Measurements from ENCODE around the gene THPO. TPM values are rescaled to one million over a fixed set of nuclear protein-coding genes. Genes with fewer than 3 reads are reported as not detected.

THPO gene
- total RNA-seq, 1 donor, result not detected

DNA sequence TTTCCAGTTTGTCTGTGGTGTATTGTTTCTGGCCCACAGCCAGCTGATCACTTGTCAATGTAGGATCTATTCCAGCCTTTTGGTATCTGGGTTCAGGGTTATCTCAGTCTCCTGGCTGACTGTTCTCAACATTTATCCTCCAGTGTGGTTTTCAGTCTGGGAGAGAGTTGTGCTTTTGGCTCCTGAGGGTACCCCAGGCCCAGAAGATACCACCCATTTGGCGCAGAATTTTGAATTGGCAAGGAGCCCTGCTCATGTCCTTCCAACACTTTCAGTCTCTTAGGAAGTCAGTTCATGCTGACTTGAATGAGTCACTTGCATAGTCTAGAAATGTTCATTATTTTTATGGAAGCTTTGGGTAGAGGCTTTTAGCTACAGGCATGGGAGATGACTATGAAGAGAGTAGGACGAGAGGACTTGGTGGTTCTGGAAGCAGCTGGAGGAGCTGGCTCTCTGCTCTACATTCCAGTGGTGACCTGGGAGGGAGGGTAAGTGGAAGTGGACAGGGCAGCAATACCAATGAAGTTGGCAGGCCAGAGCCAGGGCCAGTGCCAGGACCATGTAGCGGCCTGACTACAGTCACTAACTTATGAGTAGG, 9.3 kb downstream of the THPO start:
- no peak for DNase-seq (ENCODE audit: low read depth in 2 of 3, low spot score in 2 of 3)

DNA sequence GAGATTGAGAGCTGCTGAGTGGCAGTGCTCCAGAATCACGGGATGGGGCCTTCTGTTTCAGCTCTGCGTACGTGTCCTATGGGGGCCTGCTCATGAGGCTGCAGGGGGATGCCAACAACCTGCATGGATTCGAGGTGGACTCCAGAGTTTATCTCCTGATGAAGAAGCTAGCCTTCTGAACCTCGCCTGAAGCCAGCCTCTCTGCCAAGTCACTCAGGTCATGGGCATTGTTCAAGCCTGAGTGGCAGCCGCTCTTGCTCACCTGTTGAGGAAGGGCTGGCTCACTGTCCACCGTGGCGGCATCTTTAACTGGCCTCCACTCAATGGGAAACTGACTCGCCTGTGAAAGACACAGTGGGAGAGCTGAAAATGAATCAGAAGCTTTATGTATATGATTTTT, 9.9 kb downstream of the THPO start:
- DNase-seq (ENCODE audit: low read depth in 2 of 3, low spot score in 2 of 3), result no peak

DNA sequence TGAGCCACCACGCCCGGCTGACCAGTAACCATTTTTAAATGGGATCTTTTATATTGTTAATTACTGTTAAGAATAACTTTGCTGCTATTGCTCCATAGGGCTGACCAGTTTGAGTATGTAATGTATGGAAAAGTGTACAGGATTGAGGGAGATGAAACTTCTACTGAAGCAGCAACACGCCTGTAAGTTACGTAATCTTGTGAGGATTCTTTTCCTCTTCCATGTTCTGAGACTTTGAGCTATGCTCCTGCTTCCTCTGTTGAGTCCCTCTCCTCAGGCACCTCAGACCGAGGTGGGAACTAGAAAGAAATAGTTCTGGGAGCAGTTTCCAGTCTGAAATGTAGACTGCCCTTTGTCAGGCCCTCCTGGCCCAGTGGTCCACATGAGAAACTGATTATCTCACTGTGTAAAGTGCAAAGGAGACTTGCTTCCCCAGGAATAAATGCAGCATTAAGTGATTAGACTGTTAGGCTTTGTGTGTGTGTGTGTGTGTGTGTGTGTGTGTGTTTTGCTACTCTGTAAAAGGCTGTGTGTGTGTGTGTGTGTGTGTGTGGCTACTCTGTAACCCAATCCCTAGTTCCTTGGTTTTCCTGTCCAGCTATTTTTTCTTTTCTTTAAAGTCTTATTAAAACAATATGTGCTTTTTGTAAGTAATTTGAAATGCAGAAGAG, 11.3 kb downstream of the THPO start:
- no peak for DNase-seq (ENCODE audit: low read depth in 2 of 3, low spot score in 2 of 3)

DNA sequence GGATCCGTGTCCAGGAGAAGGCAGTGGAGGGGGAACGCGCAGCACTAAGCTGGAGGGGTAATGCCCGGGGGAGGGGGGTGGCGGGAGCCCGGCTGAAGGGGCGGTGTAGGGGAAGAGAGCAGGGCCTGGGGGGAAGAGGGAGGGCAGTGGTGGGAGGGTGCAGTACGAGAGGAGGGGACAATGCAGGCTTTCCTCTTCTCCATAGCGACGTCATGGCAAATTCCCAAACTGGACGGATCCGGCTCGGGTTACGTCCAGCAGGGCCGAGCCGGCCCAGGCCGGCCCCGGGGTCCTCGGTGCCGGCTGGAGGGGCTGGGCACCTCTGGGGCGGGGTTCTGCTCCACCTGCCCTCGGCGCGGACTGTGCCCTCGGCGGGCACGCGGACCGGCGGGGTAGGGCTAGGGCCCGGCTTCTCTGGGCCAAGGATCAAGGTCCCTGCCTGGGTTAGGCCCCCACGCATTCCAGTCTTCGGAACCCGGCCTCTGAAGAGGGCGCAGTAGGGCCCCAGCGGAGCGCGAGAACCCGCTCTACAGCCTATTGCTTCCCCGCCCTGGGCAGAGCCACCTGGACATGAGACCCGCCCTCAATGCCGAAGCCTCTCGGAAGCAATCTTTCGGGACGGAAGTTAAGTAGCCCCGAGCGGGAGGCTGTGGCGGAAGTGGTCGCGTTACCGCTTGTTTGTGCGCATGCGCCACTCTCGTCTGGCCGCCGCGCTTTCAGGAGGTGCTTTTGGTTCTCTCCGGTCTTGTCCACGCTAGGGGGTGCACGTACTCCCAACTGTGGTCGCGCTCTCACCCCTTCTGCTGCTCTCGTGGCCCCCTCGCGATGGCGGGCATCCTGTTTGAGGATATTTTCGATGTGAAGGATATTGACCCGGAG, 15.1 kb downstream of the THPO start:
- DNase-seq (ENCODE audit: low read depth in 2 of 3, low spot score in 2 of 3), result peak; percentile 85 to 97 (median 96)

DNA sequence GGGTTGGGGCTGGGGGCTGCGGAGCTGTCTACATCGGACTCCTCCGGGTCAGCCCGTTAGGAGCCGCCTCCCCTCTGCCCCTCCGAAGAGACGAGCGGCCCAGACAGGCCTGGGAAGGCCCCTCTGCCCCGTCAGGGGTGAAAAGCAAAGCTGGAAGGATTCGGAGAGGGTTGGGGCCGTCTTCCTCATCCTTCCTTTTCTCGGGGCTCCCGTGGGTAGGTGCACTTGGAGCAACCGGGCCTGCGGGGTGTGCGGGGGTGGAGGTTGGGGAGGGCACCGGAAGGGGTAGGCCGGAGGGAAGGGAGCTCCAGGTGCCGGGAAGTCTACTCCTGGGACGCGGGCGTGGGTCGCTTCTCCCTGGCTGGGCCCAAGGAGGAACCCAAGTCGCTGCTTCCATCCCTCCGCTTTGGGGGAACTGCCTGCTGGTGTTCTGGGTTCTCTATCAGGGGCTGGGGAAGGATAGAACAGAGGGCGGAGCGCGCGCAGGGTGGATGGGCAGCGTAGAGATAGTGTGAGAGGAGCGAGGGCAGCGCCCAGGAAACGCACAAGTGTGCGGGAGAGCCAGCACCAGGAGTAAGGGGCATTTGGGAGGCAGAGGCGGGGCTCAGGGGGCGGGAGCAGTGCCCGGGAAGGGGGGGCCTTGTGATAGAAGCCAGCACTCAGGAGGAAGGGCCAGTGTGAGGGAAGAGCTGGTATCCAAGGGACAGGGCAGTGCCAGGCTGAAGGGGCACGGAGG, 15.9 kb downstream of the THPO start:
- peak; percentile 19 to 43 (median 28) for DNase-seq (ENCODE audit: low read depth in 2 of 3, low spot score in 2 of 3)

DNA sequence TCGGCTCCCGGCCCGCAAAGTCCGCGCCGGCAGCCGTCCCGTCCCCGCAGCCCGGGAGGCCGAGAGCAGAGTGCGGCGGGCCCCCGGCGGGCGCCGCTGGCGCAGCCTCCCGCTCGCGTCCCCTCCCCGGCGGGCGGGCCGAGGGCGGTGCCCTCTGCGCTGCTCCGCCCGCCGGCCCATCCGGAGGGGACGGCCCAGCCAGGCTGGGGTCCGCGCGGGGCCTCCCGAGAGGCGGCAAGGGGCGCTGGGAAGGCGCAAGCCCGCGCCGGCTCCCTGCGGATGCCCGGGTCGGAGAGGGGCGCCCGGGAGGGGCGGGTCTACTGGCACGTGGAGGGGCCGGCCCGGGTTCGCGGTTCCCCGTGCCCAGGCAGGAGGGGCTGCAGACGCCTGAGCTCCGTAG, 16.5 kb downstream of the THPO start, which contains the start of the genes CLCN2 and POLR2H:
Gene CLCN2, minus strand, starts transcription at position 74 of the 400 bp plus-strand sequence. CDS start 126 bp downstream, outside the sequence.
Gene POLR2H, plus strand, starts transcription at position 179 of the 400 bp plus-strand sequence. CDS start 1,783 bp downstream, outside the sequence.
- DNase-seq (ENCODE audit: low read depth in 2 of 3, low spot score in 2 of 3), result peak in 1 of 3 donors; percentile 20

DNA sequence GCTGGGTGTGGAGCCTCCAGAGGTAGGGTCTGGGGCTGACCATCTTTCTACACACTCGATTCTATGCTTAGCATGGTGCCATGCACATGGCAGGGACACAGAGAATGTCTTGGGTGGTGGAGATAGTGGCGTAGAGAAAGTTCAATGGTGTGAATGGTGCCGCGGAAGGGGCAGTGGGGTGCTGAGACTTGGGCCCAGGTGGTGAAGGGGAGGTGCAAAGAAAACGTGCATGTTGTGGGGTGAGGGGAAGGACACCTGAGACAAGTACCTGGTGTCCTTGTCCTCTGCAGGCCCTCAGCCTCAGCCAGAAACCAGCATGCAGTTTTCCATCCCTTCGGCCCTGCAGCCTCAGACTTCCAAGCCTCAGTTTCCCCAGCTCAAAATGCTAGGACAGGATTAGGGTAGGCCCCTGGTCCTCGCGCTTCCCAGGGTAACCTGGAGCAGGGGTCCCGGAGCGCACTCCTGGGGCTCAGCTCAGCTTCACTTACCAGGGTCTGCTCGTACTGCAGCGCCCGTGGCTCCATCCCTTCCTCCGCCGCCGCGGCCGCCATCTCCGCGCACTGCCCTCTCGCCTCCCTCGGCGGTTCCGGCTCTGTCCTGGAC, 17.0 kb downstream of the THPO start:
- no peak for DNase-seq (ENCODE audit: low read depth in 2 of 3, low spot score in 2 of 3)

DNA sequence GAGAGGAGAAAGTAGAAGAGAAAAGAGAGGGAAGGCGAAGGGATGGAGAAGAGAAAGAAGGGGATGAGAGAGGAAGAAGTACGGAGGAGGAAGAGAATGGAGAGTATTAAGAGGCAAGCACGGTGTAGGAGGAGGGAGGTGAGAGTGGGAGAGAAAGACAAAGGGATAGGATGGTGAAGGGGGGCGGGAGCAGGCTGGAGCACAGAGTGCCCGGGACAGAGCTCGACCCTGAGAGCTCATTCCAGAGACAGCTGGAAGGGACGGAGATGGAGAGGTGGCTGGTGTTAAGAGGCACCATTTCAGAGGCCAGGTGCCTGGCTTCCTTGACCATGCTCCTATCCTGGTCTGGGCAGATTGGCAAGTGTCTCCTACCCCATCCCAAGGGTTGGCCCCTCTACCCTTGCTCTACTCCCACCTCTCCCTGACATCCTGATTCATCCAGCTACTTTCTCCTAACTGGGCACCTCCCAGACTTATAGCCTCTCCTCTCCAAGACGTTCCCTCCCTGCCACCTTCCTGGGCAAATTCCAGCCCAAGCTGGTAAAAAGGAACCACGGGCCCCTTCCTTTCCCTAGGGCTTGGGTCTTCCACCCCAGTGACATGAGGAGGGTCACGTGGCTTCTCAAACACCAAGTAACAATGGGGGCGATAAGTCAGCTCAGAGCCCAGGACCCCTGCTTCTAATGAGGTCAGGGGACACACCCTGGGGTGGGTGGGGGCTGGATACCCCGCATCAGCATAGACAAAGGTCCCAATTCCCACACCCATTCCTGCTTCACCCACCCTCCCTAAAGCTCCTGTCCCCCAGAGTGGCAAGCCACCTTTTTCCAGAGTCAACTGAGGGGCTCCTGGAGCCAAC, 17.7 kb downstream of the THPO start:
- DNase-seq (ENCODE audit: low read depth in 2 of 3, low spot score in 2 of 3), result no peak

DNA sequence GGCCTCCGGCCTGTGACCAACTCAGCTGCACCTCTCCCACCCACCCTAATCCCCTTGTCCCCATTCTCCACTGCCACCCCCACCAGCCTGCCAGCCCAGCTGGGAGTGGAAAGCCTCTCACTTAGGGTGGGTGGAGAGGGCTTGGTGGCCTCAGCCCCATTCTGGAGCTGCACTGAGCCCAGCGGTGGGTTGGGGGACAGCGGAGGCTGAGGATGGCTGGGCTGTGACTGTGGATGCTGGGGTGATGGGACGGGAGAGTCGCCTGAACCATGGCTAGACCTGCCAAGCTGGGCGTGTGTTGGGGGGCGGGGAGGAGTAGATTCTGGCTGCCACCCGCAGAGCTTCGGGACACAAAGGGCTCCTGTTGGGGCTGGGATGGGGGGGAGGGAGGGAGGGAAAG, 18.4 kb downstream of the THPO start:
- no peak for DNase-seq (ENCODE audit: low read depth in 2 of 3, low spot score in 2 of 3)

DNA sequence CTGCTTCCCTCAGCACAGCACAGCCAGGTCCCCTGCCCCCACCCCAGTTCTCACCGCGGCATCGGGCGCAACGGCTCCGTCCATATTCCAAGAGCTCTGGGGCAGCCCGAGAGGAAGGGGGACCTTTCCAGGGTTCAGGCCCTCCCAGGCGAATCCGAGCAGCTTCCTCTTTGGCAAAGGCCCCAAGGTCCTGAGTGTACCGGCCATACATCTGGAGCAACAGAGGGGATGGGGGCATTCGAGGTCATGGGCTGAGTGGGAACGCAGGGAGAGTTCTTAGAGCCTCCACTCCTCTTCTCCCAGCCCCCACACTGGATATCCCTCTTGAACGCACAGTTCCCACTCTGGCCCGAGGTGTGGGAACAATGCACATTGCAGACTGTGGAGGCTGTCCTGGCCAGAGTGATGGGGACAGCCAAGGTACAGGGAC, 19.1 kb downstream of the THPO start:
- DNase-seq (ENCODE audit: low read depth in 2 of 3, low spot score in 2 of 3), result no peak

DNA sequence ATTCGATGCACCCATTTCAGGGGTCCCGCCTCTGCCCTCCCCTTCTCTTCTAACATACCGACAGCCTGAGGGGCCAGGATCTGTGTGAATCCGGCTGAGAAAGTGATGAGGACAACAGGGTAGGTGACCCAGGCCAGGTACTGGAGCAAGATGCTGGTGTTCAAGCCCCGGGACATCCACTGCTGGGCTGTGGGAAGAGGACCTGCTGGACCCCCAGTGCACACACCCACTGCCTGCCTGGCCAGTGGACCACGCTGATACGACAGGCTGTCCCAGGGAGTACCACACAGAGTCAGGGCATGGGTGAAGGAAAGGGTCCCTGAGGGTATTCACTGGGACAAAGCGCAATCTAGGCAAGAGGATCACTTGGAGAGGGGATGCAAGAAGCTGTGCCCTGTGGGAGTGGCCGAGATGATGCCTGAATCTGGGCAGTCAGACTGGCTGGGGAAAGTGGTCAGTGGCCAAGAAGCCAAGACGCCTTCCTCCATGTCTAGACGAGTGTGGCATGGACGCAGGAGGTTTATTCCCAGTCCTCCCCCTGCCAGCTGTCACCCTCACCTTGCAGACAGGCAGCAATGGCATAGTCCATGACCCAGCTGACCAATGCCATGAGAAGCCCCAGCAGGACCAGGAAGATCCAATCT, 19.8 kb downstream of the THPO start:
- no peak for DNase-seq (ENCODE audit: low read depth in 2 of 3, low spot score in 2 of 3)

DNA sequence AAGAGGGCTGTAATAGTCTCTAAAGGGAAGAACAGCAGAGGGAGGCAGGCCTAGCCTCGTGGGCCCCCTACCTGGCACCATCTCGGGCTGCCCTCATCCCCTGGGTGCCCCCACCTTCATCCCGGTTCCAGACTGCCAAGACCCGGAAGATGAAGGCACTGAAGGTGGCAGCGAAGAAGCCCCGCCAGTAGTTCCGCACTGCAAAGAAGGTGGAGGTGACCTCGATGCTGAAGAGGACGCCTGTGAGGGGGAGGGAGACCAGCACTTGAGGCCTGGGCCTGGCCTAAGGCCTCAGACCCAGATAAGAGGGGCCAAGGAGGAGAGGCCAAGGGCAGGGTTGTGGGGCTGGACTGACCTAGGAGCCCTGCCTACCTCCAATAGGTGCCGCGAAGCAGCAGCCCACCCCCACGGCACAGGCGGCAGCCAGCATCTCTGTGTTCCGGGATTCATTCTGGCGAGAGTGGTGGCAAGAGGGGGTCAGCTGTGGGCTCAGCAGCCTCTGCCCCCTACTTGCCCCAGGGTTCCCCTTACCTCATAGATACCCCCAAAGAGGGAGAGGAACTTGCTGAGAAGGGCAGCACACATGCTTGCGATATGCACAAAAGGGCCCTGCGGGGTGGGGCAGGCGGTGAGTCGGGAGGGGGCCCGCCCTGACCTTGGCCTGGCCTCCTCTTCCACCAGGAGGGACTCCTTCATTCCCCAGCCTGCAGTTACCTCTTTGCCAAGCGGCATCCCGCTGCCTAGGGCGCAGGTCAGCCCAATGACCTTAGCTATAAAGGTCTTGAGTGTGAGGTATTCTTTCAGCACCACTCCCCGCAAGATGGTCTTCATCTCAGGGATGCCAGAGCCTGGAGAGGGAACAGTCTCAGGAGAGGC, 20.5 kb downstream of the THPO start:
- no peak for DNase-seq (ENCODE audit: low read depth in 2 of 3, low spot score in 2 of 3)

DNA sequence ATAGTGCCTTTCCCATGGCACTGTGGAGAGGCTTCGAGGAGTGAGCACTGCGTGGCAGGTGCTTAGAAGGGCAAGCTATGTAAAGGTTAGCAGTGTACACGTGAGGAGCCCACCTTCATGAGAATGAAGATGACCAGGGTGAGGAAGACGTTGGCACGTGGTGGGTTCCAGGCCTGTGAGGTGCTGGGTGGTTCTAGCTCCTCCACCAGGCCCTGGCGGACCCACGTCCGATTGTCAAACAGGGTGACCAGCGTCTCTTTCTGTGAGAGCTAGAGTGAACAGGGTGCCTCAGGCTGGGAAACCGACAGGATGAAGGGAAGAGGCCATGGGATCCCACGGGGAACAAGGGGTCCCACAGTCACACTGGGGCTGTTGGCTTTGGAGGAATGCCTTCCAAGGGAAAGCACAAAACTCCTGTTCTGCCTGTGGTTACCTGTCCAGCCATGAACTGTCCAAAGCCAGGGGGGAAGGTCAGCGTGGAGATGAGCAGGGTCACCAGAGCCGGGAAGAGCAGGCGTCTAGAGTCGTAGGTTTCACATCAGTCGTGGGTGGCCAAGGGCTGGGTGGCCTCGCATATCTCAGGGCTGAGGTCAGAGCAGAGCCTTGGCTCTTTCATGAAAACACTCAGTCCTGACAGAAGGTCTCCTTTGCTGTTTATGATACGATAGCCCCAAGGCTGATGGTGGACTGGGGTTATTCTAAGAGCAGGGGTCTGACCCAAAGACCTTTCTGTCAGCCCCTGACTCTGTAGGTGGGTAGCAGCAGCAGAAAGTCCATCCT, 22.6 kb downstream of the THPO start:
- DNase-seq (ENCODE audit: low read depth in 2 of 3, low spot score in 2 of 3), result no peak

DNA sequence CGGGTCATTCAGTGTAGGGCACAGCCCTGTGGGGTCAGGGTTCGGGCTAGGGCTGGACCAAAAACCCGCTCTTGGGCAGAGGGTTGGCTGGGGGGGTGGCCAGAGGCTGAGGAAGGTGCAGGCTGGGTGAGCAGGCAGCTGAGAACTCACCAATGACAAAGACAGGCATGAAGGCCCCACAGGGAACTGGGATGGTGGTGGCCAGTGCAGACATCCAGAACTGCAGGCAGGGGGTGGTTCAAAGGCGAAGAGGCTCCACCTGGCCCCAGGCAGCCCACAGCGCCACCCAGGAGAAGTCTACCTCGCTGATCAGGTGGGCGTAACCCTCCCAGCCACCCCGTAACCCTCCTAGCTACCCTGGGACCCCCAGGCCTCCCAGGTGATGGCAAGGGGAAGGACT, 23.3 kb downstream of the THPO start:
- DNase-seq (ENCODE audit: low read depth in 2 of 3, low spot score in 2 of 3), result no peak

DNA sequence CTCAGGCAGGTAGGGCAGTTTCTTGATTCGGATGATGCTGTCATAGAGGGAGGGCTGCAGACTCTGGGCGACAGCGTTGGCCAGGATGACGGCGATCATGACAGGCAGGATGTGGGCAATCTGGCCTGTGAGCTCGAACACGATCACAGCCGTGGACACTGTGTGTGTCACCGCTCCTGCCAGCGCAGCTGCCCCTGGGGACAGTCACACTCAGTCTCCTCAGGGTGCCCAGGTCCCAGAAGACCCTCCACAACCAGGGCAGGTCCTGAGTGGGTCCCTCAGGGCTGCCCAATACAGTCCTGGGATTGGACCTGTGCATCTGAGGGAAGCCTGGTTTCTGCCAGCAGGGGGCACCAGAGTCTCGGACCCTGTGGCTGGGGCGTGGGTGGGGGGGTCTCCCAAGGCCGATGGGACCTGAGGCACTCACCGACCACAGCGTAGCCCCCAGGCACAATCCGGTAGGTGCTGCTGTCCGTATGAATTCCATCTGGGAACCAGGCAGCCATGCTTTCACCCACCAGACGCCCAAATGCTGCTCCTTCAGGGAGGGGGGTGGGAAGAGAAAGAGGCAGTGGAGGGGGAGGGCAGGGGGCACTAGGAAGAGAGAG, 23.8 kb downstream of the THPO start:
- DNase-seq (ENCODE audit: low read depth in 2 of 3, low spot score in 2 of 3), result peak; percentile 52 to 62 (median 60)

DNA sequence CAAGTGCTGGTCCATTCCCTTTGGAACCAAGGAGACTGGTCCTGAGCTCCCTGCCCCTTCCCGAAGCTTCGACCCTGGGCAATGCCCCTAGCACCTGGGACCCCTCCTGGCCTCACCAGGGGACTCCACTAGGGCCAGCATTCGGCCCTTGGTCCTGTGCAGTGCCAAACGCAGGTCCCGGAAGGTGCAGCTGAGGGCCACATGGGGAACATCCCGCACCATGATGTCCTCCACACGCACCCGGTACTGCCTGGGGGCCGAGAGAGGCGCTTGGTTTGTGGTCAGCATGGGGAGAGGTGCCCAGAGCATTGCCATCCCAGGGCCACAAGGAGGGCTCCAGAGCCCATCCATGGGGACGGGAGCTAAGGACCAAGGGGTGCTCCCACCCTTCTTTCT, 24.5 kb downstream of the THPO start:
- no peak for DNase-seq (ENCODE audit: low read depth in 2 of 3, low spot score in 2 of 3)
